Mesendoderm (in vitro differentiated cells): Measurements from ENCODE around the gene RHEX.
A peak's percentile ranks its signal among the peaks of the same experiment; 100 is the strongest.

Experiments used
- DNase-seq: peaks from one replicate; pipeline ENCODE4 v3.0.0; 2013
- H2AK5ac ChIP-seq: 2 replicates; pipeline ENCODE4 v1.6.1; 2013; ENCODE audit warnings: low read length, inconsistent platforms
- H2BK120ac ChIP-seq: 2 replicates; pipeline ENCODE4 v1.6.1; 2013; ENCODE audit warnings: low read depth, mild to moderate bottlenecking, low read length, moderate library complexity, mixed read lengths
- H2BK15ac ChIP-seq: replicated peaks from 2 replicates; pipeline ENCODE4 v1.6.1; 2013; ENCODE audit warnings: low read depth, mild to moderate bottlenecking, moderate library complexity
- H2BK5ac ChIP-seq: 2 replicates; pipeline ENCODE4 v1.6.1; 2013; ENCODE audit warnings: low read length, inconsistent platforms
- H3K18ac ChIP-seq: 2 replicates; pipeline ENCODE4 v1.6.1; 2013; ENCODE audit warnings: mild to moderate bottlenecking, low read length, mixed read lengths
- H3K23ac ChIP-seq: one replicate; pipeline ENCODE4 v1.6.1; 2013; ENCODE audit warnings: low read length
- H3K27ac ChIP-seq: 2 replicates; pipeline ENCODE4 v1.5.1; 2013; ENCODE audit warnings: low read depth, mild to moderate bottlenecking, inconsistent platforms, low read length, moderate library complexity
- H3K27me3 ChIP-seq: 2 replicates; pipeline ENCODE4 v1.6.1; 2013; ENCODE audit warnings: low read length, control low read depth, mild to moderate bottlenecking, inconsistent platforms; ENCODE audit not compliant: insufficient read depth, poor library complexity
- H3K36me3 ChIP-seq: 2 replicates; pipeline ENCODE4 v1.6.1; 2013; ENCODE audit warnings: low read length, inconsistent platforms; ENCODE audit not compliant: control insufficient read depth, insufficient read depth
- H3K4ac ChIP-seq: one replicate; pipeline ENCODE4 v1.6.1; 2013; ENCODE audit warnings: low read depth, mild to moderate bottlenecking, low read length, moderate library complexity
- H3K4me1 ChIP-seq: 2 replicates; pipeline ENCODE4 v1.6.1; 2013; ENCODE audit warnings: low read depth, low read length, inconsistent platforms; ENCODE audit not compliant: control insufficient read depth
- H3K4me2 ChIP-seq: 2 replicates; pipeline ENCODE4 v1.6.1; 2013; ENCODE audit warnings: low read length
- H3K4me3 ChIP-seq: 2 replicates; pipeline ENCODE4 v1.5.1; 2013; ENCODE audit warnings: mild to moderate bottlenecking, low read length
- H3K56ac ChIP-seq: one replicate; pipeline ENCODE4 v1.6.1; 2013; ENCODE audit warnings: low read length
- H3K79me1 ChIP-seq: 2 replicates; pipeline ENCODE4 v1.6.1; 2013; ENCODE audit warnings: low read length, inconsistent platforms
- H3K79me2 ChIP-seq: 2 replicates; pipeline ENCODE4 v1.6.1; 2013; ENCODE audit warnings: mild to moderate bottlenecking, low read length; ENCODE audit not compliant: control insufficient read depth, insufficient read depth
- H3K9ac ChIP-seq: 2 replicates; pipeline ENCODE4 v1.6.1; 2013; ENCODE audit warnings: low read length, inconsistent platforms
- H4K5ac ChIP-seq: one replicate; pipeline ENCODE4 v1.6.1; 2013; ENCODE audit warnings: low read length
- H4K8ac ChIP-seq: one replicate; pipeline ENCODE4 v1.6.1; 2013; ENCODE audit warnings: low read depth, mild to moderate bottlenecking, control low read depth, low read length, moderate library complexity
- WGBS: extraction: QIAGEN DNeasy Blood & Tissue Kit; methylation state at CpG from one replicate; pipeline ENCODE4 v1.1.7; 2013; ENCODE audit warnings: low lambda C conversion rate, missing lambda C conversion rate; ENCODE audit not compliant: insufficient coverage; ENCODE audit errors: extremely low coverage; 5-methylcytosine and 5-hydroxymethylcytosine counted together

The RHEX gene

DNA sequence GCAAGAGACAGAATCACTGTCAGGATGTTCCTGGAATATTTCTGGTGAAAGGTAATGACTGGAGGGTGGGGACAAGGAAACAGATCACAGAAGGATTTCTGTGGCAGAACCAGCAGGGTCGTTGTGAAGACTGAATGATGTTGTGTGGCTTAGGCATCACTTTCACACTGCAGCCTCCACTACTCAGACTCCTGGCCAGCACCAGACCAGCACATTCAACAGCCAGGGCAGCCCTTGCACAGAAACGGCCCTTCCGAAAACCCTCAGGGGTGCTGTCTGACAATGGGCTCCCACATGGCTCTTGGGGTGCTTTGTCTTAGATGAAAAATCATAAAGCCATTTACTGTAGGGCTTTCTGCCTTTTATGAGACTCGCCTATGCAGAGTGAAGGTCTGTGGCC, 46.0 kb upstream of the RHEX start:
- H3K36me3 ChIP-seq = no peaks in the 10 kb centered on the region
- no peaks in the 10 kb centered on the region for H3K27me3 ChIP-seq
- H3K4ac ChIP-seq = no peak overlapping the region
- no peak overlapping the region for H3K4me3 ChIP-seq
- no CpG with 5 or more reads among the region's 4 CpGs for WGBS
- H2AK5ac ChIP-seq = no peak overlapping the region
- H2BK5ac ChIP-seq = no peak overlapping the region
- H3K9ac ChIP-seq = no peak overlapping the region
- no peak overlapping the region for H3K23ac ChIP-seq
- no peaks in the 10 kb centered on the region for H3K79me1 ChIP-seq
- no peaks in the 10 kb centered on the region for H3K79me2 ChIP-seq
- H2BK120ac ChIP-seq = no peak overlapping the region
- no peak overlapping the region for H3K4me2 ChIP-seq
- DNase-seq = no peak
- H2BK15ac ChIP-seq = no peak overlapping the region
- H3K4me1 ChIP-seq = no peaks in the 10 kb centered on the region
- H3K56ac ChIP-seq = no peak overlapping the region
- H3K18ac ChIP-seq = no peak overlapping the region
- H3K27ac ChIP-seq = no peak overlapping the region
- no peak overlapping the region for H4K5ac ChIP-seq
- H4K8ac ChIP-seq = no peak overlapping the region

DNA sequence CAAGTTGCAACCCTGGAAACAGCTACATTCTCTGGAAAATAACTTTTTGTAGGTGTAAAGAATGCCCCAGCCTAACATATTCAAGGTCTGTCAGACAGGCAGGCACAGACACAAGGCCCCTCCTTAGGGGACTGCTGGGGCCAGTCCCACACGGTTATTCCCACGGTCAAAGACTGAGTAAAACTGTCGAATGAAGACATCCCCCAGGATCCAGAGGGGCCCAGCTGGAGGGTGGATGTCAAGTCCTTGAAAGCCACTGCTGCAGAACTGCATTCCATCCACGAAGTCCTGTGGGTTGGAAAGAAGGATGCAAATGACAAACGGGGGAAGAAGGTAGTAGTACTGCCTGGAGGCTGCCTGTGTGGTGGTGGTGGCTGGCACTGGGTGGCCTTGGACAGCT, 42.9 kb upstream of the RHEX start:
- Histone ChIP-seq H3K4me3 (no peak overlapping the region), H3K27me3 (no peaks in the 10 kb centered on the region), H2BK15ac (no peak overlapping the region), H2AK5ac (no peak overlapping the region), H3K18ac (no peak overlapping the region), H3K36me3 (no peaks in the 10 kb centered on the region), H3K4ac (no peak overlapping the region), H4K8ac (no peak overlapping the region), H3K79me2 (no peaks in the 10 kb centered on the region), H3K4me1 (no peaks in the 10 kb centered on the region), H3K9ac (no peak overlapping the region), H3K79me1 (no peaks in the 10 kb centered on the region), H4K5ac (no peak overlapping the region), H3K4me2 (no peak overlapping the region), H2BK5ac (no peak overlapping the region), H2BK120ac (no peak overlapping the region), H3K23ac (peak overlapping the region; percentile 37), H3K56ac (no peak overlapping the region), H3K27ac (no peak overlapping the region)
- WGBS = no CpG with 5 or more reads among the region's 5 CpGs
- DNase-seq = no peak

GRCh38 chr1:206011057-206011456, 41.9 kb upstream of the RHEX start:
- no peak for DNase-seq
- Histone ChIP-seq H3K4ac (no peak overlapping the region), H2BK15ac (no peak overlapping the region), H3K27me3 (no peaks in the 10 kb centered on the region), H2BK5ac (no peak overlapping the region), H4K8ac (no peak overlapping the region), H3K18ac (no peak overlapping the region), H3K79me2 (no peaks in the 10 kb centered on the region), H2AK5ac (no peak overlapping the region), H3K4me1 (no peaks in the 10 kb centered on the region), H3K9ac (no peak overlapping the region), H3K27ac (no peak overlapping the region), H3K36me3 (no peaks in the 10 kb centered on the region), H3K56ac (no peak overlapping the region), H3K4me3 (no peak overlapping the region), H3K23ac (no peak overlapping the region), H3K4me2 (no peak overlapping the region), H2BK120ac (no peak overlapping the region), H3K79me1 (no peaks in the 10 kb centered on the region), H4K5ac (no peak overlapping the region)
- WGBS = no CpG with 5 or more reads among the region's 8 CpGs

DNA sequence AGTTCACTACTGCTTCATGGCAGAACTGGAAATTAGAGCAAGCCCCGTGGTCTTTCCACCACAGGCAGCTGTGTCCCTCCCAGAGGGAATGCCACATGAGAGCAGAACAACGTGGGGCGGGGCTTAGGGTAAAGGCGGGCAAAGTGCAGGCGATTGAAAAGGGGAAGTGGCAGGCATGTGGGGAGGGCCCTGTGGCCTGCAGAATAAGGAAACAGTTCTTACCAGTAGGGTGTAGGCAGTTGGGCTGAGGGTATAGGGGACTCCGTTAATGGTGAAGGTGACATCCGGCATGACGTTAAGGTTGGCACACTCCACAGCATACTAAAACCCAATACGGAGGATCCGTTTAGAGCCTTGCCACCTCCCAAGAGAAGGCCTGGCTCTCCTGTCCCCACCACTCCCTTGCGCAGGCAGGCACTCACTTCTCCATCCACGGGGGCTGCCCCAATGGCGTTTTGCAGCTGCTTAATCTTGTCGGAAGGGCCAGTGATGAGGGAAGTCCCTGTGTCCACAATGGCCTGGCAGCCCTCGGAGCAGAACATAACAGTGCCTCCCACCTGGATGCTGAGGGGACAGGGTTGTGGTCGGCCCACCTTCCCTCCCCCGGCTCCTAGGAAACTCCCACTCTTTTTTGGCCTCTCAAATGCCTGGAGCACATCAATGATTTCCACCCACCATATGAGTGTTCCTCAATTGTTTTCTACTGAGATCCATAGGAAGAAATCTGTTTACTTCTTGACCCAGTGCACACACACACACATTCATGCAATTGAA, 40.7 kb upstream of the RHEX start:
- no peak overlapping the region for H2BK120ac ChIP-seq
- DNase-seq = no peak
- no peak overlapping the region for H3K4me3 ChIP-seq
- H2BK15ac ChIP-seq = no peak overlapping the region
- no peak overlapping the region for H3K4ac ChIP-seq
- no peak overlapping the region for H3K27ac ChIP-seq
- H3K4me1 ChIP-seq = no peaks in the 10 kb centered on the region
- H4K5ac ChIP-seq = no peak overlapping the region
- H3K4me2 ChIP-seq = no peak overlapping the region
- H3K36me3 ChIP-seq = no peaks in the 10 kb centered on the region
- H2AK5ac ChIP-seq = no peak overlapping the region
- no peak overlapping the region for H3K18ac ChIP-seq
- no peak overlapping the region for H3K56ac ChIP-seq
- H3K9ac ChIP-seq = no peak overlapping the region
- H2BK5ac ChIP-seq = no peak overlapping the region
- H3K27me3 ChIP-seq = no peaks in the 10 kb centered on the region
- no peak overlapping the region for H3K23ac ChIP-seq
- H3K79me1 ChIP-seq = no peaks in the 10 kb centered on the region
- WGBS = no CpG with 5 or more reads among the region's 17 CpGs
- H4K8ac ChIP-seq = no peak overlapping the region
- H3K79me2 ChIP-seq = no peaks in the 10 kb centered on the region

DNA sequence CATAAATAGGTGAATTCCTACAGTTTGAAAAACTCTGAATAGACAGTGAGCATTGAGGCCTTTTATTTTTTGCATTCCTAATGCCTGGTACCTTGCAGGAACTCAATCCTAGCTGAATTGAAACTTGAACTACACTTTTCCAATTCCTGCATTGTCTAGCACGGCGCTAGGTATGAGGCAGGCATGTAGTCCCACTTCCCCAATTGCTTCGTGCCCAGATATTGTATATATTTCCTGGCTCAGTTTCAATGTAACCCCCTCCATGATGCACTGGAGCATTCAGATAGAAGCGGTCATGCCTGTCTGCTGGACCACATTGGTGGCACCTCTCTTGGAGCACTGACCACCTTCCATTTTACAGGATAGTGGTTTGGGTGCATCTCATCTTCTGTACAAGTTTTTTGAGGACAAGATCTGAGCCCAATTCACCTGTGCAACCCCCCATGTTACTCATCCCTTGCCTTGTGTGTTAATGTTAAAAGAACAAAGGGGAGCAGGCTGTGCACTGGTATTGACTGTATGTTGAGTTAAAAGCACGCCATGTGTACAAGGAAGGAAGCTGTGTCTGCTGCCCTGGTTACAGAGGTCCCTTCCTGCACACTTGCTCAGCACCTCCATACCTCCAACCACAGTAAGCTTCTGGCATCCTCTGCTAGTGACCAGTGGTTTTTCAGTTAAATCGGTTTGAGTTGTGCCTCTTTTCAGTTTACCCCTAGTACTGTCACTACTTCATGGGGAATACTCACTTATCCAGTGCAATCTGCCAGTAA, 39.8 kb upstream of the RHEX start:
- Histone ChIP-seq H3K4me2 (no peak overlapping the region), H2BK5ac (no peak overlapping the region), H3K27me3 (no peaks in the 10 kb centered on the region), H3K4me1 (no peaks in the 10 kb centered on the region), H3K4ac (no peak overlapping the region), H3K9ac (no peak overlapping the region), H4K5ac (no peak overlapping the region), H3K27ac (no peak overlapping the region), H2AK5ac (no peak overlapping the region), H3K4me3 (no peak overlapping the region), H2BK120ac (no peak overlapping the region), H3K23ac (no peak overlapping the region), H3K79me1 (no peaks in the 10 kb centered on the region), H2BK15ac (no peak overlapping the region), H3K56ac (no peak overlapping the region), H3K18ac (no peak overlapping the region), H4K8ac (no peak overlapping the region), H3K79me2 (no peaks in the 10 kb centered on the region), H3K36me3 (no peaks in the 10 kb centered on the region)
- WGBS = no CpG with 5 or more reads among the region's 6 CpGs
- DNase-seq = no peak
